Mesendoderm (in vitro differentiated cells): ENCODE results near the gene CITED1. TPM values are rescaled to one million over a fixed set of nuclear protein-coding genes. Genes with fewer than 3 reads are reported as not detected.

Source experiments
- DNase-seq: peaks from one replicate; pipeline ENCODE4 v3.0.0; 2013
- H2AK5ac ChIP-seq: 2 replicates; pipeline ENCODE4 v1.6.1; 2013; ENCODE audit warnings: low read length, inconsistent platforms
- H2BK120ac ChIP-seq: 2 replicates; pipeline ENCODE4 v1.6.1; 2013; ENCODE audit warnings: low read depth, mild to moderate bottlenecking, low read length, moderate library complexity, mixed read lengths
- H2BK15ac ChIP-seq: replicated peaks from 2 replicates; pipeline ENCODE4 v1.6.1; 2013; ENCODE audit warnings: low read depth, mild to moderate bottlenecking, moderate library complexity
- H2BK5ac ChIP-seq: 2 replicates; pipeline ENCODE4 v1.6.1; 2013; ENCODE audit warnings: low read length, inconsistent platforms
- H3K18ac ChIP-seq: 2 replicates; pipeline ENCODE4 v1.6.1; 2013; ENCODE audit warnings: mild to moderate bottlenecking, low read length, mixed read lengths
- H3K23ac ChIP-seq: one replicate; pipeline ENCODE4 v1.6.1; 2013; ENCODE audit warnings: low read length
- H3K27ac ChIP-seq: 2 replicates; pipeline ENCODE4 v1.5.1; 2013; ENCODE audit warnings: low read depth, mild to moderate bottlenecking, inconsistent platforms, low read length, moderate library complexity
- H3K27me3 ChIP-seq: 2 replicates; pipeline ENCODE4 v1.6.1; 2013; ENCODE audit warnings: low read length, control low read depth, mild to moderate bottlenecking, inconsistent platforms; ENCODE audit not compliant: insufficient read depth, poor library complexity
- H3K36me3 ChIP-seq: 2 replicates; pipeline ENCODE4 v1.6.1; 2013; ENCODE audit warnings: low read length, inconsistent platforms; ENCODE audit not compliant: control insufficient read depth, insufficient read depth
- H3K4ac ChIP-seq: one replicate; pipeline ENCODE4 v1.6.1; 2013; ENCODE audit warnings: low read depth, mild to moderate bottlenecking, low read length, moderate library complexity
- H3K4me1 ChIP-seq: 2 replicates; pipeline ENCODE4 v1.6.1; 2013; ENCODE audit warnings: low read depth, low read length, inconsistent platforms; ENCODE audit not compliant: control insufficient read depth
- H3K4me2 ChIP-seq: 2 replicates; pipeline ENCODE4 v1.6.1; 2013; ENCODE audit warnings: low read length
- H3K4me3 ChIP-seq: 2 replicates; pipeline ENCODE4 v1.5.1; 2013; ENCODE audit warnings: mild to moderate bottlenecking, low read length
- H3K56ac ChIP-seq: one replicate; pipeline ENCODE4 v1.6.1; 2013; ENCODE audit warnings: low read length
- H3K79me1 ChIP-seq: 2 replicates; pipeline ENCODE4 v1.6.1; 2013; ENCODE audit warnings: low read length, inconsistent platforms
- H3K79me2 ChIP-seq: 2 replicates; pipeline ENCODE4 v1.6.1; 2013; ENCODE audit warnings: mild to moderate bottlenecking, low read length; ENCODE audit not compliant: control insufficient read depth, insufficient read depth
- H3K9ac ChIP-seq: 2 replicates; pipeline ENCODE4 v1.6.1; 2013; ENCODE audit warnings: low read length, inconsistent platforms
- H4K5ac ChIP-seq: one replicate; pipeline ENCODE4 v1.6.1; 2013; ENCODE audit warnings: low read length
- H4K8ac ChIP-seq: one replicate; pipeline ENCODE4 v1.6.1; 2013; ENCODE audit warnings: low read depth, mild to moderate bottlenecking, control low read depth, low read length, moderate library complexity
- WGBS: extraction: QIAGEN DNeasy Blood & Tissue Kit; methylation state at CpG from one replicate; pipeline ENCODE4 v1.1.7; 2013; ENCODE audit warnings: low lambda C conversion rate, missing lambda C conversion rate; ENCODE audit not compliant: insufficient coverage; ENCODE audit errors: extremely low coverage; 5-methylcytosine and 5-hydroxymethylcytosine counted together
- small RNA-seq: library from polyadenylated mRNA; stranded (forward); fragments of <200 nt; extraction: miRNeasy Mini kit (QIAGEN cat#:217004); gene quantifications from one replicate; pipeline ENCODE3, GENCODE V24; 2013; ENCODE audit not compliant: insufficient read depth

The CITED1 gene

DNA sequence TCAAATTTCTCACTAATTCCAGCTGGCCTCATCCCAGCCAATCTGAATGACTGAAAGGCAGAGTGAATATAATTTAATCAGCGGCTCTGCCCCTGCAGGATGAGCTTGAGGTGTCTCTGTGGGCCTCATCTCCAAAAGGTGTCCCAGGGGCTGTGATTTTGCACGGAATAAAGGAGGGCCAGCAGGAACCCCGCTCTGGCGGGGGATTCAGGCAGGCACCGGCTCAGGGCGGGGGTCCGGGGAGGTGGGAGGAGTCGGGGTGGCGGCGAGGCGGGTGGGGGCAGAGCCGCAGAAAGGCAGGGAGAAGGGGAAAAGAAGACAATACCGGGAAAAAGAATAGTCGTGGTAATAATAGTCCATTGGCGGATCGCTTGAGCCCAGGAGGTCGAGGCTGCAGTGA, 50.9 kb downstream of the CITED1 start:
- Histone ChIP-seq H2BK15ac (no peak overlapping the region), H2BK120ac (no peak overlapping the region), H3K79me1 (no peaks in the 10 kb centered on the region), H3K23ac (no peak overlapping the region), H3K4ac (no peak overlapping the region), H3K4me1 (no peaks in the 10 kb centered on the region), H2AK5ac (no peak overlapping the region), H4K8ac (no peak overlapping the region), H3K4me2 (no peak overlapping the region), H2BK5ac (no peak overlapping the region), H3K4me3 (no peak overlapping the region), H3K9ac (no peak overlapping the region), H3K36me3 (no peaks in the 10 kb centered on the region), H4K5ac (no peak overlapping the region), H3K27ac (no peak overlapping the region), H3K79me2 (no peaks in the 10 kb centered on the region), H3K56ac (no peak overlapping the region), H3K18ac (no peak overlapping the region), H3K27me3 (no peaks in the 10 kb centered on the region)
- no CpG with 5 or more reads among the region's 17 CpGs for WGBS
- DNase-seq: no peak

GRCh38 chrX:72253686-72254085, 52.0 kb downstream of the CITED1 start:
- Histone ChIP-seq H3K4me2 (no peak overlapping the region), H2BK5ac (no peak overlapping the region), H3K4me3 (no peak overlapping the region), H3K27me3 (no peaks in the 10 kb centered on the region), H3K18ac (no peak overlapping the region), H3K4me1 (no peaks in the 10 kb centered on the region), H3K56ac (no peak overlapping the region), H3K79me1 (no peaks in the 10 kb centered on the region), H3K79me2 (no peaks in the 10 kb centered on the region), H3K27ac (no peak overlapping the region), H3K4ac (no peak overlapping the region), H2BK120ac (no peak overlapping the region), H4K8ac (no peak overlapping the region), H3K9ac (no peak overlapping the region), H2AK5ac (no peak overlapping the region), H3K36me3 (no peaks in the 10 kb centered on the region), H2BK15ac (no peak overlapping the region), H3K23ac (no peak overlapping the region), H4K5ac (no peak overlapping the region)
- DNase-seq: no peak

Small RNAs within 50 kb of the gene (small RNA-seq; reads per million reads assigned to genes)
- gene RF00019: not detected
